ENCODE results near the gene ADCY2.

ADCY2 gene

GRCh38 chr5:7503564-7503963, 107.6 kb downstream of the ADCY2 start:
- DNase-seq (ENCODE audit: low read depth in 2 of 2): no peak

- no peak for DNase-seq (ENCODE audit: low read depth in 2 of 2)
Observed at GRCh38 chr5:7515284-7515914, 119.5 kb downstream of the ADCY2 start.

DNA sequence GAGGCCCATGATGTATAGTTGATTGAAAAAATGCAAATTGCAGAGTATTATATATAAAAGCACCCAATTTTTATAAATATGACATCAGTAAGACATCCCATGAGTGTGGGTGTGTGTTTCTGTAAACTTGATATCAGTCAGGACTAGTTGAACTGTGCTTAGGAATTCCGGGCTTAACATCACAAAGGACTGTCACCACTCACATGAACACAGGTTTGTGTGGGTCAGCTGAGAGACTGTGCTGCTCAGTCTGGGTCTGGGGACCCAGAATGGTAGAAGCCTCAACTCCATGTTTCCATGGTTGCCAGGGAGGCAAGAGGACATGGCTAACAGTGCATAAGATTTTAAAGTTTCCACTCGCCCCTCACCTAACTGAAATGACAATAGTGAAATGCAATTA, 120.3 kb downstream of the ADCY2 start:
- no peak for DNase-seq (ENCODE audit: low read depth in 2 of 2)

- no peak for DNase-seq (ENCODE audit: low read depth in 2 of 2)
Observed at GRCh38 chr5:7517006-7517405, 121.1 kb downstream of the ADCY2 start.

GRCh38 chr5:7518947-7519560, 123.1 kb downstream of the ADCY2 start:
- no peak for DNase-seq (ENCODE audit: low read depth in 2 of 2)

GRCh38 chr5:7519564-7519963, 123.6 kb downstream of the ADCY2 start:
- no peak for DNase-seq (ENCODE audit: low read depth in 2 of 2)

DNA sequence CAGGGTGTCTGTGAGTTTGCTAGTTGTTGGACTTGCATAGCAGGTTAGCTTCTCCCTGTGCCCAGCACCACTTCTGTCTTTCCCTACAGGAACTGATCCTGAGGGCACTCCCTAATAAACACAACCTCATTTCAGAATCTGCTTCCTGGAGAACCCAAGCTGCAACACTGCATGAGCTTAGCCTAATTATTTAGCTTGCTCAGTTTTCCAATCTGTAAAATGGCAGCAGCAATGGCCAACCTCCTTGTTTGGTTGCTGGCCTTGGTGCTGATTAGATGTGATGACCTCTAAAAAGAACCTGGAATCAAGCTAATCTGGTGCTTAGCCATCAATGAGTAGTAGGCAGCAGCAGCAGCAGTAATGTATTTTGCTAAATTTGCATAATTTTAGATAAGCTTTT, 133.9 kb downstream of the ADCY2 start:
- DNase-seq (ENCODE audit: low read depth in 2 of 2): no peak

DNA sequence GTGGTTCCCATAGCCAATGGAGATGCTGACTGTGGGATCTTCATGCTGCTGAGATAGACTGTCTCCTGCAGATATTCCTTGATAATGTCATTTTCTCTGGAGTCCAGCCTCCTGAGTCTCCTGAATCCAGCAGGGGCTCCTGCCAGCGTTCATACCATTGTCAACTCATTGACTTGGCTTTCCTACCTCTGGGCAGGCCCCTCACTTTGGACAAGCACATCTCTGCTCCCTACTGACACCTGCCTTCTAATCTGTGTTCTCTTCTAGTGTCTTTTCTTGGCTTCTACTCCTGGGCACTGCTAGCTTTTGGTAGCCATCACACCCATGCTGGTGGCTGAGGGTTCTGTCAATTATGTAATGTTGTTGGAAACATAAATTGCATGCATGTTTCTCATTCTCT, 138.0 kb downstream of the ADCY2 start:
- DNase-seq (ENCODE audit: low read depth in 2 of 2): no peak

- DNase-seq (ENCODE audit: low read depth in 2 of 2): no peak
Observed at GRCh38 chr5:7534505-7534904, 138.6 kb downstream of the ADCY2 start.

GRCh38 chr5:7537573-7537972, 141.6 kb downstream of the ADCY2 start:
- no peak for DNase-seq (ENCODE audit: low read depth in 2 of 2)

GRCh38 chr5:7539571-7539970, 143.6 kb downstream of the ADCY2 start:
- DNase-seq (ENCODE audit: low read depth in 2 of 2): no peak

DNA sequence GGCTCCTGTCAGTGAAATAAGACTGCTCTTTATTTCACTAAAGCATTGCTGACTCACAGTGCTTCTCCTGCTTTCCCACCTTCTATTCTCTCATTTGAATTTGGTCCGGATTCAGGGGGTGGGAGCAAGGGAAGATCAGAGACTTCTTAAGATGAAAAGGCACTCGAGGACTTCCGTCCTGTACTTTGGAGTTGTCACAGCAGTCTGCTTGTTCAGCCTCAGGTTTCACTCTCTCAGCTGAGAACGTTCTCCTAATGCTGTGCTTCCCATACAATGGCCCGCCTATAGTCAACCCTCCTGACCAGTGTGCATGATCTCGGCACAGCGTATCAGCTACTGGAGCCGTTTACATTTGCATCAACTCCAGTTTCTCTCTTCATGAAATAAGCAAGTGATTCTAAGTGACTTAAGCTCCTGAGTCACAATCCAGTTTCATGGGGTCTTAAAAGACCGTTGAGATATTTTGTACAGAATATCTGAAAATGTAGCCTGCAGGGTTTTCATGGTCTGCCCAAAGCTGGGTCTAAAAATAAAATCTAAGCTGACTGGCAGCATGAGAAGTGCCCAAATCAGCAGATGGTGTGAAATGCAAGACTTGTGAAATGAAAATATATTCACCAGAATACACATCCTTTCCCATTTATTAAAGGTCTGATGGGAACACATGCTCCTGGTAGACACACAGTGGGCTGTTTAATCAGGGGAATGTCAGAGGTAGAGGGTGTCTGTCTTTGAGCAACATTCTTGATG, 145.0 kb downstream of the ADCY2 start:
- DNase-seq (ENCODE audit: low read depth in 2 of 2): no peak

- DNase-seq (ENCODE audit: low read depth in 2 of 2): no peak
Observed at GRCh38 chr5:7541898-7542297, 146.0 kb downstream of the ADCY2 start.

GRCh38 chr5:7546555-7546954, 150.6 kb downstream of the ADCY2 start:
- DNase-seq (ENCODE audit: low read depth in 2 of 2): no peak

GRCh38 chr5:7548596-7548995, 152.7 kb downstream of the ADCY2 start:
- no peak for DNase-seq (ENCODE audit: low read depth in 2 of 2)

DNA sequence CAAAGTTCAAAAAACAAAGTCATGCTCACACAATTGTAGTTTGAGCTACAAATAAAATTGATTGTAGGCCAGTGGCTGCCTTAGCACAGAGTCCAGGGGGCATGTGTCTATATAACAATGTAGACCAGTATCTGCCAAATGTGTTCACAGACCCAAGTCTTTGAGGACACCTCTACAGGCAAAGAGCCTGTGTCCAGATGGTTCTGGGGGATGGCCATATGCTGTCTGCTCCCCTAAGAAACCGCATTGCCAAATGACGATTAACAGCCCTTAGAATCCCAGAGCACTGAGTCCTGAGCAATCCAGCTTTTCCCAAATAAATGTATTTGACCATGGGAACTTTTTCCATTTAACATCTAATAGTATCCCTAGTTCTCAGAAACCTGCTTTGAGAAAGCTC, 169.6 kb downstream of the ADCY2 start:
- no peak for DNase-seq (ENCODE audit: low read depth in 2 of 2)

- DNase-seq (ENCODE audit: low read depth in 2 of 2): no peak
Observed at GRCh38 chr5:7576023-7576715, 180.2 kb downstream of the ADCY2 start.

DNA sequence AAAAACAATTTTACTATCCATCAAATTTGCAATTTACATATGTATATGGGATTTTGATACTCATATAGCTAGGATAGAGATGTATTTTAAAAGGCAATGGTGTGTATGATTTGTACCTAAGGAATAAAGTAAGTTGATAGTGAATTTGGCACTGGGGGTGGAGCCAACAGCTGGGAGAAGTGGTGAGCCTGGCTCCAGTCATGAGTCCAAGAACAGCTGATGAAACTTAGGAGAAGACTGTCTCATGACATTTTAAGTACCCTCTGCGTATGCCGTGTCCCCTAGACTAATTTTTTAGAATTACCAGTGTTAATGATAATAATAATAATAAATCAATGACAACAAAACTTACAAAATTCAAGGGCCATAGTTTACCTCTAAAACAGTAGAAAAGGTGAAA, 181.4 kb downstream of the ADCY2 start:
- DNase-seq (ENCODE audit: low read depth in 2 of 2): no peak

DNA sequence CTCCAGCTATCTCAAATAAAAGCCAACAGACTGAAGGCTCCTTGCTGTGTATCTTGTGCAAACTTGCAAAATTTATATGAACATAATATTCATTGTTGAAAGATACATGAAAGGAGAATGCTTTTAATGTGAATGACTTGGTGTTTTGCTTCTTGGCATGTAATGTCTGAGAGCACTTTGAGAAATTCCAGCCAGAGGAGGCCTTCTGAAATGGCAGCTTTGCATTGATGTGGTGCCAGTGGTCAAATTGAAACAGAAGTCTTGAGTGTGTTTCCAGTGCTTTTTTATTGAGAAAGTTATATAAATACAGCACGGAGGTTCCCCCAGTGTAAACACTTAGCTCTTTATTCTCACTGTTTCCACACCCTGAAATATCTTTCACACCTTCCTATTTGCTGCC, 182.1 kb downstream of the ADCY2 start:
- no peak for DNase-seq (ENCODE audit: low read depth in 2 of 2)

- no peak for DNase-seq (ENCODE audit: low read depth in 2 of 2)
Observed at GRCh38 chr5:7584749-7585148, 188.8 kb downstream of the ADCY2 start.

DNA sequence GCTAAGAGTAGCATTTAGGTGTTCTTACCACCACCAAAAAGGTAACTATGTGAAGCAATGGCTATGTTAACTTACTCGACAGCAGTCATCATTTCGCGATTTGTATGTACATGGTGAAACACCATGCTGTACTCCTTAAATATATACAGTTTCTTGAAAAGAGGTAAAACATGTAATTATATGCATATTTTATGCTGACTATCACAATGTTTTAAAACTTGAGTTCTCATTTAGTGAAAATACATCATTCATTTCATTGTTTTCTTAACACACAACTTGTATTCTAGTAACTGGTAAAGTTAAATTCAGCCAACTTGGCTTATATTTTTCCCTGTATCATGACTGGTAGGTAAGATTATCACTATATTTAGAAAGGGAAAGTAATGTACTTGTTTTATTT, 189.9 kb downstream of the ADCY2 start:
- no peak for DNase-seq (ENCODE audit: low read depth in 2 of 2)

DNA sequence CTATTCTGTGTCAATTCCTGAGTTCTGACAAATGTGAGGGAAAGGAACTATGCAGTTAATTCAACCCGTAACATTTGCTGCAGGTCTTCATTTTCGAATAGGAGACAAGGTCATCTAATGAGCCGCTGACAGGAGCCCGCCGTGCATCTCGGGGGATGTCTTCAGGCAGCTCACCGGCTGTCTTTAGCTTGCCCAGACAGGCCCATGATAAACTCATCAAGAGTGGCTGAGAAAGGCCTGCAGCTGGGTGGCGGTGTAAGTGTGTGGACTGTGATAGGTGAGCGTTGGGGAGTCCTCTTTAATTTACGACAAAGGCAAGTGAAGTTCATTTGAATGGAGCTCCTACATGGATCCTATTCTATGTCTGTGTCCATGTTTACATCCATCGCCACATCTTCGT, 190.5 kb downstream of the ADCY2 start:
- no peak for DNase-seq (ENCODE audit: low read depth in 2 of 2)

- no peak for DNase-seq (ENCODE audit: low read depth in 2 of 2)
Observed at GRCh38 chr5:7589800-7590199, 193.9 kb downstream of the ADCY2 start.
